GM19035 (cell line): Measurements from ENCODE around the gene ASPN.

Source experiments
- ATAC-seq: cut with Tn5 transposase; IDR thresholded peaks from one replicate; pipeline ENCODE4 v1.9.1; 2021; ENCODE audit not compliant: unreplicated experiment

Gene ASPN

DNA sequence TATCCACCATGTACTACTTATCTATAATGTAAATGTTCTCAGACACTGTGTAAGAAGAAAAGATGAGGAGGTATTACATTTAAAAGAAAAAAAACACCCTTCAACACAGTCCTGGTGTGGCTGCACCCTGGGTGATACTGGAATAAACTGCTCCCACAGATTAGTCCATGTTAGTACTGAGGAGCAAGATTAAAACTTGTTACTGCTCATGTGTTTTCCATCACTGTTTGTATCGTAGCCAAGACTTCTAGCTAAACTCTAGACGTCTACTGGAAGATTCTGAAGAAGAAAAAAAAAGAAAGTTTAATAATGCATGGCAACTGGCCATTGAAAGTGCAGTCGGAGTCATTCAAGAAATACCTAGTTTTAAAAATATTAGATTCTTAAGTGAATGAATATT is at the start of gene ASPN:
Gene ASPN, minus strand, starts transcription at position 178 of the 400 bp plus-strand sequence.
- ATAC-seq: no peak

DNA sequence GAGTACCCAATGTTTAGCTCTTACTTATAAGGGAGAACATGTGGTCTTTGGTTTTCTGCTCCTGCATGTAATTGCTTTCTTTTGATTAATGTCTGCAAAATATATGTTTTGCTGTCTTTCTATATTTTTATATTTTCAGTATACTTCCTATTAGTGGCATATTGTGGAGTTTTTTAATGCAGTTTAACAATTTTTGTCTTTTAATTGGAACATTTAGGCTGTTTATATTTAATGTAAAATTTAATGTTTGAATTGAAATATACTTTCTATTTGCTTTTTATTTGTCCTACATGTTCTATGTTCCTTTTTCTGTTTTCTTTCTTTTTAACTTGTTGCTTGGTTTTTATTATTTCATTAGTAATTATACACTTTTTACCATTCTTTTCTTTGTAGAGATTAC is 48.6 kb upstream of the ASPN start:
- ATAC-seq: no peak

DNA sequence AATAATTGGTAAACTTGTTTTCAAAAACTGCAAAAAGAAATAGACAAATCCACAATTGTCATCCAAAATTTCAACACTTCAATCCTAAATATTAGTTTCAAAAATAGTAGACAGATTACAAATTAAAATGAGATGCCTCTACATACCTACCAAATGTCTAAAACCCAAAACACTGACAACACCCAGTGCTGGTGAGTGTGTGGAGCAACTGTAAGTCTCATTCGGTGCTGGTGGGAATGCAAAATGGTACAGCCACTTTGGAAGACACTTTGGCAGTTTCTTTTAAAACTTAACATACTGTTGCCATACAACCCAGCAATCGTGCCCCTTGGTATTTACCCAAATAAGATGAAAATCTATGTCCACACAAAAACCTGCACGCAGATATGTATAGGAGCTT is 46.8 kb upstream of the ASPN start:
- no peak for ATAC-seq

DNA sequence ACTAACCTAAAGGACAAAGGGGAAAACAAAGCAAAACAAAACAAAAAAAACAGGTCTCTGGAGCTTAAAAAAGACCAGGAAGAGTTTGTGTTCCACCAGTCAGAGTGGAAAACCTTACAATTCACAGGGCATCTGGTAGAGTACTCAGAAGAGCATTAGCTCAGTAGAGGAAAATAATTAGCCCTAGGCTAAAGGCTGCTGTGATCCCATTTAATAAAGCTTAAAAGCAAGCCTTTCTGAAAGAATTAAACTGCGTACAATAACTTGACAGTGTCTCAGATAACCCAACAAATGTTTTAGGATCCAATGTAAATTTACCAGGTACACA is 46.2 kb upstream of the ASPN start:
- no peak for ATAC-seq

DNA sequence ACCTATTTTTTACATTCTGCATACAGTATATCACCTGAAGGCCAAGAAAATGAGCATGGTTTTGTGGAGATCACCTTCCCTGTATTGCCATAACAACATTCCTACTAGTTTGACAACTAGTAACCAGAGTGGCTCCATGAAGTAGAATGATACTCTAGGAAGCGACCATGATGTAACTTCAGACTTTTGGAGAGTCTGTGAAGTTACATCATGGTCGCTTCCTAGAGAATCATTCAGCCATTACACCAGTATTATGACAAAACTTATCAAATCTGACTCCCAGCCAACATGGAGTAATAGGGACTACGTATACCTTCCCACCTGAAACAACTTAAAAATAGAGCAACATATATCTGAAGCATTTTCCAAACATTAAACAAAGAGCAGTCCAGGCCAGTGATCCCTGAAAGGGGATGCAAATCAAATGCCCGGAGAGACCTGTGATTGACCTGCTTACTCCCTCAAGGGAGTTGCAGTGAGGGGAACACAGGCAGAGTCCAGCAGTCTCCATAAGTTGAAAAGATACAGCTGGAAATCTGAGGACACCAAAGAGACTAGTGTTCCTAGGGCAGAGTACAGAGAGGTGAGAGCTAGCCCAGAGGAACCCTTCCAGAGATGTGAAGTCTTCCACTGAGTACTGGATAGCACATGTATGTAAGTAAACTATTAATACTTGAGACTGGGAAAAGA is 45.7 kb upstream of the ASPN start:
- ATAC-seq: no peak

DNA sequence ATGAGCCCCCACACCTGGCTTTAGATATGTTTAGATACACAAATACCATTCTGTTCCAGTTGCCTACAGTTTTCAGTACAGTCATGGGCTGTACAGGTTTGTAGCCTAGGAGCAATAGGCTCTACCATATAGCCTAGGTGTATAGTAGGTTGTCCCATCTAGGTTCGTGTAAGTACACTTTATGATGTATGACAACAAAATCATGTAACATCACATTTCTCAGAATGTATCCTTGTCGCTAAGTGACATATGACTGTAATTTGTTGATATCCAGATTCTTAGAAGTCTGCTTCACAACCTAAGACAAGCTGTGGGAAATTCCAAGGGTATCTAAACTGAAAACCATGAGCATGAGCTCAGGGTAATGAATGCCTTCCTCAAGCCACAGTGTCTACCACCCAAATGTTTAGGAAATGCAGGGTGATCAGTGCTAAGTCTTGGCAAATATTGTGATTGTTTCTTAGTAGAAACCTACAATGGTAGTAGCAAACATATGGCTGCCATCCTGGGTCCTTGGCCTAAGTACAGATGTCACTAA is 45.1 kb upstream of the ASPN start:
- ATAC-seq: no peak

DNA sequence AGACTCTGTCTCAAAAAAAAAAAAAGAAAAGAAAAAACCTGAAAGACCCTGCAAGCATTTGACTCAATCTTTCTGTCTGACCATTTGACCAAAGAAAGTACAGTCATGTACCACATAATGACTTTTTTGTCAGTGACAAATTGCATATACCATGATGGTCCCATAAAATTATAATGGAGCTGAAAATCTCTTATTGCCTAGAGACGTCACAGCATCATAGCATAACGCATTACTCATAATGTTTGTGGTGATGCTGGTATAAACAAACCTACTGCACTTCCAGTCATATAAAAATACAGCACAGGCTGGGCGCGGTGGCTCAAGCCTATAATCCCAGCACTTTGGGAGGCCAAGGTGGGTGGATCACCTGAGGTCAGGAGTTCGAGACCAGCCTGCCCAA is 43.0 kb upstream of the ASPN start:
- no peak for ATAC-seq

DNA sequence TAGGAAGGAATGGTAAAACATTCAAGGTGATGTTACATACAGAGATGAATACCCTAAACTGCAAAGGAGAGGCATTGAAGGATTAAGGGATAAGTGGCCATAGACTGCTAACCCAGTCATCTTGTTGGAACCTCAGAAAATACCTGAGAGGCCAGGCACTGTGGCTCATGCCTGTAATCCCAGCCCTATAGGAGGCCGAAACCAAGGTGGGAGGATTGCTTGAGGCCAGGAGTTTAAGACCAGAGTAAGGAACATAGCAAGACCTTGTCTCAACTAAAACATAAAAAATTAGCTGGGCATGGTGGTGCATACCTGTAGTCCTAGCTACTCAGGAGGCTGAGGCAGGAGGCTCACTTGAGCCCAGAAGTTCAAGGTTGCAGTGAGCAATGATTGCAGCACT is 42.6 kb upstream of the ASPN start:
- no peak for ATAC-seq

DNA sequence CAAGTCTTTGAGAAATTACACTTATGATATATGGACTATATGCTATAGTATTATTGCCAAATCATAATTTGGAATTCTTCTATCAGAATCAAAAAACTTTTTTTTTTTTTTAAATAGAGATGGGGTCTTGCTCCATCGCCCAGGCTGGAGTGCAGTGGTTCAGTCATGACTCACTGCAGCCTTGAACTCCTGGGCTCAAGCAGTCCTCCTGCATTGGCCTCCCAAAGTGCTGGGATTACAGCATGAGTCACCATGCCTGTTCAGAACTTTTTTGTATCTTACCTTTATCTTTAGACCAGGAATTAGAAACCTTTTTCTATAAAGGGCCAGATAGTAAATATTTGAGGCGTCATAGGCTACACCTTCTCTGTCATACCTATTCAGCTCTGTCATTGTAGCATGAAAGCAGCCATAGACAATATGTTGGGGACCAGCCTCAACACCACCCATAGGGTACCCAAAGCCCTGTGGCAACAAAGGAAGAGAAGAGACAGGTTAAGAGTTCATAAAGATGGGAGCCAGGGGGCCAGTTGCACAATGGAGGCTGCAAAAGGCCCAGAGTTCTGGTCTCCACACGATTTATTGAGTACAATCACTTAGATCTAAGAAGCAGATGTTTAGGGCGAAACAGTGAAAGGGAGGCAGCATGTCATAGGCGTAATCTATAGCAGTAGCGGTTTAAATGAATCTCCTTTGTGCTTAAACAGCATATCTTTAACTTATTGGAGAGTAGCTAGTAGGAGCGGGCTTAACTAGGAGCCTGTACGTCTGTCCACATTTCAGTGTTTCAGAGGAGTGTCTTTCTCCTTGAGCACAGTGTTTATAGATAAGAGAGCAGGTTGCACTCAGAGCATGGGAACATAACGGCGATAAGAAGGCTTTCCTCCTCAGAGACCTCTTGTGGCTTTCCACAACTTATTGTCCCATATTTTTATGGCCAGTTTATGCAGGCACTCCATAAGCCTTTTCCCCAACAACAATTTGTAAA is 41.0 kb upstream of the ASPN start:
- ATAC-seq: no peak

DNA sequence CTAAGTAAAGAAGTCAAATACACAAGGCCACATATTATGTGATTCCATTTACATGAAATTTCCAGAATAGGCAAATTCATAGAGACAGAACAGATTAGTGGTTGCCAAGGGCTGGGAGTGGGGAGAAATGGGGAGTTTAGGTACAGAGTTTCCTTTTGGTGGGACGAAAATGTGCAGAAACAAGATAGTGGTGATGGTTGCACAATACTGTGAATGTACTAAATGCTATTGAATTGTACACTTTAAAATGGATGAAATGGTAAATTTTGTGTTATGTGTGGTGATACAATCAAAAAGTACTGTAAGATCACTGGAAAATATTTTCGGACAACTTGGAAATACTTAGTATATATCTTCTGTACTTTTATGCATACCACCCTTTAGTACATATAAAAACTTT is 38.5 kb upstream of the ASPN start:
- no peak for ATAC-seq

DNA sequence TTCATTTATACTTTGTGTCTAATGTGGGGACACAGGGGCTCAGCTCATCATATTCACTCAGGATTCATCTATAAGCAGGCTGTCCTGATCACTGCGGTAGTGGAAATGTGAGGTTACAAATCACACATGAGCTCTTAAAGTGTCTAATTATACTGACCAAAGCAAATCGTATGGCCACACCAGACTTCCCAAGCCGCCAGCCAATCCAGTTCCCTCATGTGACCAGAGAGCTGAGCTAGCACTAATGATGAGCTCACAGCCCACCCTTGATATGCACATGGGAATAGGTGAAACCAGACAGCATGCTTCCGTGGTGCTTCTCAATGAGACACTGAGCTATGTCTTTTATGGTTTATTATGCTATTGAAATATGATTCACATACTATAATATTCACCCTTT is 35.9 kb upstream of the ASPN start:
- ATAC-seq: no peak

DNA sequence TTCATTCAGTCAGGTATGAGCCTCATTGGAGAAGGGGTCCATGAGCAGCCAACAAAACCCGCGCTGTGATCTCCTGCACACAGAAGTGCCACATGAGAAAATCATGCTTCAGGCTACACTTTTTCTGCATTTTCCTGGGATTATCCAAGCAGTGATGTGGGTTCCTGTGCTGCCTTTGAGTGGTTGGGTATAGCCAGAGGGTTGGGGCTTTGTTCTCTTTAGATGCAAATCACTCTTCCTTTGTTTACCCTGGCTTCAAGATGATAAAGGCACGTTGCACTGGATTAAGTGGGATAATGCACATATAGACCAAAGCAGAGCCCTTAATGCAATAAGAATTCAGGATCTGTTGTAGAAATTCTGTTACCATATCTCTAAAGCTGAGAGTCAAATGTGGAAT is 34.7 kb upstream of the ASPN start:
- ATAC-seq: no peak

DNA sequence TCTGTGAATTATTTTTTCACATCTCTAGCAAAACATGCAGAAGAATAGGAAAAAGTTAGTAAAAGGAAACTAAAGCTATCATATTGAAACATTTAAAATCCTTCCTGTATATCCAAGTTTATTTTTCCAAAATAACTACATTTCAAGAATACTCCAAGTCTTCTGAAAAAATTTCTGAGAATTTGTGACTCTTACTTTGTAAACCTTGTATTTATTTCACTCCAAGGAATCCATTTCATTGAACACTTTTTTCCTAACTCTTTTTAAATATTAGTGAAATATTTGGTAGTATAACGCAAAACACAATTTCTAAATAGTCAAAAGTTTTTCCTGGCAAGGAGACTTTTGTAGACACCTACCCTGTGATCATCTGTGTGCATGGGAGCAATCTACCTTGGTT is 34.2 kb upstream of the ASPN start:
- no peak for ATAC-seq

DNA sequence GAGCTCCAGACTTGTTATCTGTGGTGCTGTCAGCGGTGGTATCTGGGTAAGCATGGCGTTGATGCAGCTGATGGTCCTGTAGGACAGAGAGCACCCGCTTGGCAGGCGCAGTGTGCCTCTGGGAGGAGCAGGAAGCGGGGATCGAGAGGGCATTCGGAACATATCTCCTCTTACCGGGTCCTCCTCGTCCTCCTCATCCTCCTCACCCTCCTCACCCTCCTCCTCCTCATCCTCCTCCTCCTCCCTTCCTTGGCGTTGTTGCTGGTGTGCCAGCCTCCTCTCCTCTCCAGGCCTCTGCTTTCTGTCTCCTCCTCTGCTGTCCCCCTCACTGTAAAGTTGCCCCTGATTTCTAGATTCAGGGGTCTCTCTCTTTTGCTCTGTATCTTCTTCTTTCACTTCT is 32.3 kb upstream of the ASPN start:
- no peak for ATAC-seq

DNA sequence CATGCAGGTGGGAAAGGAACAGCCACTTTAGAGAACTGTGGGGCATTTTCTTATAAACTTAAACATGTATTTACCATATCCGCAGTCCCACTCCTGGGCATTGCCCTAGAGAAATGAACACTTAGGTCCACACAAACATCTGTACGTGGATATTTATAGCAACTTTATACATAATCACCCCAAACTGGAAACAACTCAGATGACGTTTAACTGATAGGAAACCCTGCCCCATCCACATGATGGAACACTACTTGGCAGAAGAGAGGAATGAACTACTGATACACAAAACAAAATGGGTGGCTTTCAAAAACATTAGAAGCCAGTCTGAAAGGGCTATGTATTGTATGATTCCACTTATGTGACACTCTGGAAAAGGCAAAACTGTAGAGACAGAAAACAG is 31.0 kb upstream of the ASPN start:
- no peak for ATAC-seq

DNA sequence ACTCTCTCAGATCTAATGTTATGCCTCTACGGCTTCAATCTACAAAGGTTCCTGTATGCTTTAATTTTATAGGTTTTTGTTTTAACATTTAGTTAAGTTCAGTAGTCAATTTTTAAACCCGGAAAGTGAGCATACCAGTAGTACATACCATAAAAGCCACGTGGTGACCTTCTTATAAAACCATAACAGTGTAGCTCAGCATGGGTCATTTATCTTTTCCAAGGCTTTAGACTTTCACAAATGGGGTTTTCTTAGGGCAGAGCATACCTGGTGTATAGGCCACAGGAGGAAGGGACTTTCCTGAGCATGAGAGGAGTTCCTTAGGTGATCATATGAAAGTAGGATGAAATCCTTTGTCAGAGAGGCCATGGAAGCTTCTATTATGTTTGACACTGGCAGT is 30.3 kb upstream of the ASPN start:
- ATAC-seq: no peak

DNA sequence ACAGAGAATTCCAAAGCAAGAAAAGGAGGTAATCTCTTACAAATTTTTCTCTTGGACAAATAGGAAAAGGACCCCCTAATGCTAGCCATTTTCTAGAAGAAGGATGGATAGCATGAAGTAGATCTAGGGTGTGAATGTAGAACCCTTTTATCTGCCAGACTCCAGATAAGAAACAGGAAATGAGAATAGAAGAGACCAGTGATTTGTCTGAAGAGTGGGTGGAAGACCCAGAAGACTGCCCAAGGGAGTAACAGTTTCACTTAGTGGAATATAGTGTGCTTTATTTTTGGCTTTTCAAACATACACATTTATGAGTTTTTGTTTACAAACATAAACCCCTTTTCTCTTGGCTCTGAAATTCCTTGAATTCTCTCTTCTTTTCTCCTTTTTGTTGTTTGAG is 28.4 kb upstream of the ASPN start:
- no peak for ATAC-seq

DNA sequence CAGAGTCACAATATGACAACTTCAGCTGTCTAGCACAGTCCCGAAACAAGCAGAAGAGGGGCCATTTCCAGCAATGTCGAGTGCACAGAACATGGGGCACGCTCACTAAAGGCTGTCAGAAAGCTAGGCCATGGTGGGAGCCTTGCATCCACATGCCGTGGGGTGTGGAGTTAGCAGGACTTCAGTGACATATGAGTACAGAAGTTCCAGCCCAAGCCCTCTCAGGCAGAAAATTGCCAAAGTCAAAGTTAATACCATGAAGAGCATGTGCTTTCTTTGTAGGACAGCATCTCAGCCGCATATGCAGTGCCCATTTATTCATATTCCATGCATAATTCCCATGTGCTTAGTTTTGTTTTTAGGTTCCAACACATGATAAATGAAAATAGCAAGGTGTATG is 26.7 kb upstream of the ASPN start:
- no peak for ATAC-seq

DNA sequence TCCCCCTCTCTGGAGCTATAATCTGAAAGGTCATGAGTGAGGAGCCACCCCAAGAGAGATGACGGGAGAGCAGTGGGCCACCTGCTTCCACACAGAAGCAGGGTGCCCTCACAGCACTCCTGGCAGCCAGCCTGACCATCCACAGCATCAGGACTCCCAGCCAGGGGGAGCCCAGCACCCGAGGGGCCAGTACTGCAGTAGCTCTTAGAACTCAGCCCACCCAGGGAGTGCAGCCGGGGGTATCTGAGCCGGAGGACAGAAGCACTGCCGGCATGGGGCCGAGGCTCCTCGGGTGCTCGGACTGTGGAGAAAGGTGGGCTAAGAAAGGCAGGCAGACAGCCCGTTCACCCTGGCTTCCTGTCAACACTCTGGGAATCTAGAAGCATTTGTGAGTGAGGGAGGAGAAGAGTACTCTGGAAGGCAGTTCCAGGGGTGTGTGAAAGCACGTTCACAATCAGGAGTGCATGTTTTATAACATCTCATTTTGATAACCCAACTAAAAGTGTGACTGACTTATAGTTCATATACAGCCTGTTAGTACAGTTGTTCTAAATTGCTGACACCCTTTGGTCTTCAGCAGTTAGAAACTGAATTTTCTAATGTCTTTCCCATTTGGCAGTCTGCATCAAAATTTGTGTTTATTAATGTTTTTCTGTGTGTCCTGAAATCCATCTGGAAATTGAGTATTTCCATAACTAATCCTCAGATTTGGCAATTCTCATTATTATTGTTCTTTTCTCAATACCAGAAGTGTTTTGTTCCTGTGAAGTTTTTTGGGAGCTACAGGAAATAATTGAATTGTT is 25.9 kb upstream of the ASPN start:
- no peak for ATAC-seq

DNA sequence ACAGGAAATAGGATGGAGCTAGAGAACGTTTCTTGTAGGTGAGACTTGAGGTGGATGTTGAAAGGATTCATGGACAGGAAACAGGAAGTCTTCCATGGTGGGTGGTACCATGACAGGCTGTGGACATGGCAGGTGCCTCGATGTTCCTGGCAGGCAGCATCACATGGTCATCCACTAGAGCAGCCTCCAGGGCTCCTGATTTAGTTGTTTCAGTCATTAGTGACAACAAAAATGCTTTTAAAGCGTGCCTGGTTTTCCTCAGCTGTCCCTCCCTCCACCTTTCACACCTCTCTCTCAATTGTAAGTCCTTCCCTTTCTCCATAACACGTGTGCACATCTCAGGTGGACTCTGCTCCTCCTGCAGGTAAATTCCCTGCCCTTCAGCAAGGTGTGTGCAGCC is 25.2 kb upstream of the ASPN start:
- ATAC-seq: no peak

DNA sequence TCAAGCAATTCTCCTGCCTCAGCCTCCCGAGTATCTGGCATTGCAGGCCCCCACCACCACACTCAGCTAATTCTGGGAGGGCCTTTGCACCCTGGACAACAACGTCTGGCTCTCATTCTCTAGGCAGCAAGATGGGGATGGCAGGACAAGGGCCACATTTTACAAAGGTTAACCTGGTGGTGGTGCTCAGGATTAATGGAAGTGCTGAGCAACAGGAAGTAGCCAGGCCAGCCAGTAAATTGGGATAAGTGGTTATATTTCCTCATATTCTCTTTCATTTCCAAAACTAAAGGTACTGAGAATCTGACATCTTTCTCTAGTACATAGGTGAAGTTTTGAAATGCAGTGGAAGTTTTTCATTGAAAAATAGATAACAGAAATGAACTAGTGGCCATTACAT is 24.7 kb upstream of the ASPN start:
- no peak for ATAC-seq
